Lower leg skin (tissue), 3 donors: ENCODE results near the gene AGRN.
"Not testable (repeated sequence)": the region's sequence is repeated elsewhere in the genome, so short reads cannot be mapped to it uniquely, and the experiment has no call there.

ENCODE experiments used
- CTCF ChIP-seq, 3 donors: fragments of 450-650 bp; IDR thresholded peaks; one replicate each; pipeline ENCODE4 v1.5.1; 2016; ENCODE audit warnings: antibody characterized with exemption in 3 of 3, mild to moderate bottlenecking in 3 of 3, moderate library complexity in 2 of 3
- POLR2A ChIP-seq, 2 donors: fragments of 450-650 bp; IDR thresholded peaks; one replicate each; pipeline ENCODE4 v1.6.1; 2016 to 2017; ENCODE audit warnings: antibody characterized with exemption in 2 of 2, mild to moderate bottlenecking in 1 of 2, moderate library complexity in 1 of 2

GRCh38 chr1:991275-991674, 28.6 kb upstream of the AGRN start:
- not testable (repeated sequence) for TF ChIP-seq CTCF, POLR2A (IDR thresholded peaks at IDR 0.05)
